ENCODE data around the gene ZNRF1.

The ZNRF1 gene

GRCh38 chr16:75078886-75079285, 80.1 kb downstream of the ZNRF1 start:
- DNase-seq (ENCODE audit: low read depth): no peak
- TF ChIP-seq CTCF (IDR thresholded peaks at IDR 0.05; ENCODE audit: control insufficient read depth, extremely low read depth, insufficient read depth): no peak
- H3K4me3 ChIP-seq (ENCODE audit: low read depth, low read length): no peak overlapping the region

GRCh38 chr16:75079346-75079926, 80.6 kb downstream of the ZNRF1 start:
- H3K4me3 ChIP-seq (ENCODE audit: low read depth, low read length): no peak overlapping the region
- TF ChIP-seq CTCF (IDR thresholded peaks at IDR 0.05; ENCODE audit: control insufficient read depth, extremely low read depth, insufficient read depth): no peak

GRCh38 chr16:75080205-75081029, 81.6 kb downstream of the ZNRF1 start:
- H3K4me3 ChIP-seq (ENCODE audit: low read depth, low read length): no peak overlapping the region
- no peak for TF ChIP-seq CTCF (IDR thresholded peaks at IDR 0.05; ENCODE audit: control insufficient read depth, extremely low read depth, insufficient read depth)
- no peak for DNase-seq (ENCODE audit: low read depth)

More at GRCh38 chr16:75079346-75079926, 80.6 kb downstream of the ZNRF1 start:
- no peak for DNase-seq (ENCODE audit: low read depth)

GRCh38 chr16:75081179-75081859, 82.5 kb downstream of the ZNRF1 start:
- H3K4me3 ChIP-seq (ENCODE audit: low read depth, low read length): peak overlapping the region; percentile 20
- peak; percentile 88 for DNase-seq (ENCODE audit: low read depth)
- no peak for TF ChIP-seq CTCF (IDR thresholded peaks at IDR 0.05; ENCODE audit: control insufficient read depth, extremely low read depth, insufficient read depth)

GRCh38 chr16:75083813-75084212, 85.0 kb downstream of the ZNRF1 start:
- TF ChIP-seq CTCF (IDR thresholded peaks at IDR 0.05; ENCODE audit: control insufficient read depth, extremely low read depth, insufficient read depth): no peak
- no peak for DNase-seq (ENCODE audit: low read depth)
- no peak overlapping the region for H3K4me3 ChIP-seq (ENCODE audit: low read depth, low read length)

- peak; percentile 57 for DNase-seq (ENCODE audit: low read depth)
- no peak overlapping the region for H3K4me3 ChIP-seq (ENCODE audit: low read depth, low read length)
- no peak for TF ChIP-seq CTCF (IDR thresholded peaks at IDR 0.05; ENCODE audit: control insufficient read depth, extremely low read depth, insufficient read depth)
These were observed 86.7 kb downstream of the ZNRF1 start for GRCh38 chr16:75085556-75085955.

Data from LNCaP clone FGC (cell line).